Suppressor macrophage treated with lipopolysaccharide for 1 hour (primary cell): ENCODE measurements around the gene GTSF1L.

Experiments used
- DNase-seq, 3 donors: peaks; one replicate each; pipeline ENCODE4 v3.0.0-alpha.2; 2020 to 2022

The GTSF1L gene

DNA sequence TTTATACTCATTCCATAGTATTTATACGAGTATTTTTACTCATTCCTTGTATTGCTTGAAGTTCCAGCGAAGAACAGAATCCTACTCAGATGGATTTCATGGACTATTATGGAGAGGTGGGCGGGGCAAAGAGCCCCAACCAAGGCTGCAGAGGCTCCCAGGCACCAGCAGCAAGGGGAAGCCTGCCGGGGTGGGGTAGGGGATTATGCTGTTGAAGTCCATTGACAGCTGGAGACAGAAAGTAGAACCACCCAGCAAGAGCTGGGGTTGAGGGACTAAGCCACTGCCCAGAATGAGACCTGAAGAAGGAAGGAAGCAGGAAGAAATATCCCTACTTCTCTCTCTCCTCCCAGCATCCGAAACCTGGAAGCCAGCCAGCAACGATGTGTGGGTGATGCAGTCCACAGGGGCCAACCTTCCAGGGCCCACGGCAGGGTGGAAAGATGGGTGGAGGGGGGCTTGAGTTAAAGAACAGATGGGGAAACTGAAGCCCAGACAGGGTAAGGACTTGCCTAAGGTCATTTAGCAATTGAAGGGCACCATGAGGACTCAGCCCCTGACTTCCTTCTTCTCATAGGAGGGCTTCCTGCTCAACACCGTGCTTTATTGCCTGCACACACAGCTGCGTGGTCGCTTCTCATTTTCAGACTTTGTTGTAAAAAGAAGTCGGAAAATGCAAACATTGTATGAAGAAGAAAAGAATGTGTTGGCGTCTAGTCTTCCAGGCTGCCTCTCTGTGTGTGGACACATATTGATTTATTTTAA lies 18.3 kb upstream of the GTSF1L start:
- peak; percentile 31 to 50 (median 34) for DNase-seq

GRCh38 chr20:43744151-43744611 lies 17.4 kb upstream of the GTSF1L start:
- no peak for DNase-seq

GRCh38 chr20:43740642-43741041 lies 13.8 kb upstream of the GTSF1L start:
- no peak for DNase-seq

GRCh38 chr20:43739148-43739749 lies 12.4 kb upstream of the GTSF1L start:
- DNase-seq = no peak

DNA sequence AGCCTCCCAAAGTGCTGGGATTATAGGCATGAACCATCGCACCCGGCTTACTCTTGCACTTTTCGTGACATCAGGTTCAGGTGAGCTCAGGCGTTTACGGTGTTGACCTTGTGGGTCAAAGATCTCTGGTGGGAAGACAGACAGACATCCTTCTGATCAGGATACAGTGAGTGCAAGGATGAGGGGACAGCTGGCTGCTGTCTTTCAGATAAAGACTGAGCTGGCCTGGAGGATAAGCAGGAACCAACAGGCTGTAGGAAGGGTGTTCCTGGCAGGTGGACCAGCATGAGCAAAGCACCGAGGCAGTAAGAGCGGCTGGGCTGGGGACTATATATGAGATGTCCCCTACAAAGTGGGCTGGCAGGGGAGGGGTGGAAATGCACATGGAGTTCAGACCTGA lies 11.1 kb upstream of the GTSF1L start:
- DNase-seq = no peak

GRCh38 chr20:43736588-43737158 lies 9.9 kb upstream of the GTSF1L start:
- no peak for DNase-seq

- no peak for DNase-seq
These were observed 5.1 kb upstream of the GTSF1L start for GRCh38 chr20:43731927-43732326.

- no peak for DNase-seq
These were observed 4.7 kb upstream of the GTSF1L start for GRCh38 chr20:43731469-43731868.

GRCh38 chr20:43728686-43729255 lies 2.0 kb upstream of the GTSF1L start:
- no peak for DNase-seq

GRCh38 chr20:43727980-43728590 lies 1.3 kb upstream of the GTSF1L start:
- DNase-seq = no peak

DNA sequence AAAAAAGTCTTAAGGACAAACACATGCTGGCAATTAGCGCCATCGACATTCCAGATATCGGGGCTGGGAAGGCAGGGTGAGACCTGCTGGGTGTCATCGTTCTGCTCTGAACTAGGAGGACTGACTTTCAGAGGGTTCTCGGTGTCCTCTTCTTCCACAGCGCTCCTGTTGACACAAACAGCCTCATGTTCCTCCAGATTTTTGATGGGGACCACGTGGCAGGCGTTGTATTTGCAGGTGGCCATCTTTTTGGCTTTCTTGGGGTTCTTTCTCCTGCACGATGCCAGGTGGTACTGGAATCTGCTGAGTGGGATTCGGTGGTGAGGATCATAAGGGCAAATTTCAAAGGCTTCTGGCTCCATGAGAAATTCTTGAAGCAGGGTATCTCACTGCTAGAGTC lies 469 bp downstream of the GTSF1L start:
- no peak for DNase-seq

DNA sequence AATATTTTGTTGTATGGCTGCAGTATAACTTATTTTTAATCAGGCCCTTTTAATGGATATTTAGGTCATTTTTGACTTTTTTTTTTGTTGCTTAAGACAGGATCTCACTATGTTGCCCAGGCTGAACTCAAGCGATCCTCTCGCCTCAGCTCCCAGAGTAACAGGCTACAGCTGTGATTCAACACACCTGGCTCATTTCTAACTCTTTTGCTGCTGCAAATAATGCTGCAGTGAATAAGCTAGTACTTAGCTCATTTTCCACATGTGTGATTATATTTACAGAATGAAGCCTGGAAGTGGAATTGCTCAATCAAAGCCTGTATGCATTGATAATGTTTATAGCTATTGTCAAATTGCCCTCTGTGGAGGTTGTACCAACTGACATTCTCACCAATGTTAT lies 1.1 kb downstream of the GTSF1L start:
- DNase-seq = no peak

DNA sequence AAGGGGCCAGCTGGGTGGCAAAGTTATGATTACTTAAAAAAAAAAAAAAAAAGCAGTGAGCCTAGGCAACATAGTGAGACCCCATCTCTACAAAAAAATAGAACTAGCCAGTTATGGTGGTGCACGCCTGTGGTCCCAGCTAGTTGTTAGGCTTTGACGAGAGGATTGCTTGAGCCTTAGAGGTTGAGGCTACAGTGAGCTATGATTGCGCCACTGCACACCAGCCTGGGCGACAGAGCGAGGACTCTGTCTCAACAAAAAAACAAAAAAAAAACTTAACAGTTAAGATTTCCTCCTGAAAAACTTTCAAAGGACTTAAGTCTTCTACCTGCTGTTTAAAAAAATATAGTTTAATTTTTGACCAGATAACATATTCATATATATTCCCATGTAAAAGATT lies 2.4 kb downstream of the GTSF1L start:
- no peak for DNase-seq

- DNase-seq = no peak
These were observed 3.1 kb downstream of the GTSF1L start for GRCh38 chr20:43723735-43724134.

- no peak for DNase-seq
These were observed 3.6 kb downstream of the GTSF1L start for GRCh38 chr20:43723186-43723585.

DNA sequence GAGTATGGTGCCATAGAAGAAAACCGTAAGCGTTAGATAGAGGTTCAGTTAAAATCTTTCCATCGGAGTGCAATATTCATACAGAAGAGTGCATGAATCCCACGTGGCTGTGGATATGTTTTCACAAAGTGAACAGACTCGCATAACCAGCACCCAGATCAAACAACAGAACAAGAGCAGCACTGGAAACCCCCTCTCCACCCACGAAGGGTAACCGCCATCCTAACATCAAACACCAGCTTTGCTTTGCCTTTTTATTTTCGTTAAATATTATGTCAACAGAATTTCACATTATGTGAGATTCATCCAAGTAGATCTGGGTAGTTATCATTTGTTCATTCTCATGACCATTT lies 4.7 kb downstream of the GTSF1L start:
- DNase-seq = no peak

DNA sequence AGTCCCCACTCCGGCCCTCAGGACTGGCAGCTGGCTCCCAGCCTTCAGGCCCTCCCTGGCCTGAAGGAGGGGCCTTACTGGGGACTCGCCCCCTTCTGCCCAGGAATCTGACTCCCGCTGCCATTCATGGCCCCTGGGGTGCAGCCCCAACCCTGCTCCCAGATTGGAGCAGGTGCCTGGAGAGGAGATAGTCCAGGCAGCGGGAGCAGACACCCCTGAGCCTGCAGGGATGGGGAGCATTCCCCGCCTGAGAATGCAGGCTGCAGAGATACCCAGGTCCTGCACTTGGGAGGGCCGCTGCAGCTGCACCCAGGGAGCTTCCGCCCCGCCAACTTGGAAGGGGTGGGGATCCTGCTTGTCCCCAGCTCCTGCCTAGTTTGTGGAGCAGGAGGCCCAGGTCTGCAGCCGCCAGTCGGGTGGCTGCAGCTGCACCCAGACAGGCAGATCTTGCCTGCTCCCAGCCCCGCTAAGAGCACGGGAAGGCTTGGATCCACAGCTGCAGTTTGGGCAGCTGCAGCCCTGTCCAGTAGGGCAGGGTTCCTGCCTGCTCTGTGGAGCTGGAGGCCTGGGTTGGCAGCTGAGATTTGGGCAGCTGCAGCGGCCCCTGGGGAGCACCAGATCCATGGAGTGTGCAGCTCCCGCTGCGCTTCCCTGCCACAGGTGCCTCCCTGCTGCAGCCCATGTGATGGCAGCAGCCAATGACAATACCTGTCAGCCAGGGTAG lies 5.2 kb downstream of the GTSF1L start:
- no peak for DNase-seq

- no peak for DNase-seq
These were observed 5.7 kb downstream of the GTSF1L start for GRCh38 chr20:43721097-43721428.

- DNase-seq = no peak
These were observed 6.8 kb downstream of the GTSF1L start for GRCh38 chr20:43720007-43720406.

DNA sequence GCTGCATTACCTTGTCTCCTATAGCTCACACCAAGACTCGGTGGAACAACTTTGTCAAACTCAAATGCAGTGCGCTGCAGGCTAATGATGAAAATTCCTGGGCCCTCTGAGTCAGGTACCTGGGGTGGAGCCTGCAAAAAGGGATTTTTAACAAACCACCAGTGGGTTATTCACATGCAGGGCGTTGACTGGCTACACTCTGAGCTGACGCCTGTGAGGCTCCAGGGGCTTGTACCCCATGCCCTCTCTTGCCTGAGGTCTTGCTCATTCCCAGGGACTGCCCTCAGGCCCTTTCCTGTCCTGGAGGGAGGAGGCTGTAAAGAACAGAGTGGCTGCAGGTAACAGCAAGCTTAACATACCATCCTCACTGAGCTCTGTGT lies 9.2 kb downstream of the GTSF1L start:
- no peak for DNase-seq

GRCh38 chr20:43716757-43717615 lies 9.8 kb downstream of the GTSF1L start:
- DNase-seq = no peak

DNA sequence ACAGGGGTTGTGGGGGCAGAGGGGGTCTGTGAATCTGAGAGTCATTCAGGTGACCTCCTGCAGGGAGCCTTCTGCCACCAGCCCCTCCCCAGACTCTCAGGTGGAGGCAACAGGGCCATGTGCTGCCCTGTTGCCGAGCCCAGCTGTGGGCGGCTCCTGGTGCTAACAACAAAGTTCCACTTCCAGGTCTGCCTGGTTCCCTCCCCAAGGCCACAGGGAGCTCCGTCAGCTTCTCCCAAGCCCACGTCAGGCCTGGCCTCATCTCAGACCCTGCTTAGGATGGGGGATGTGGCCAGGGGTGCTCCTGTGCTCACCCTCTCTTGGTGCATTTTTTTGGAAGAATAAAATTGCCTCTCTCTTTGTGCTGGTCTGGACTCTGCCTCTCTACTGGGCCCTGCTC lies 10.7 kb downstream of the GTSF1L start:
- DNase-seq = no peak
